ENCODE results near the gene CEP128.

DNA sequence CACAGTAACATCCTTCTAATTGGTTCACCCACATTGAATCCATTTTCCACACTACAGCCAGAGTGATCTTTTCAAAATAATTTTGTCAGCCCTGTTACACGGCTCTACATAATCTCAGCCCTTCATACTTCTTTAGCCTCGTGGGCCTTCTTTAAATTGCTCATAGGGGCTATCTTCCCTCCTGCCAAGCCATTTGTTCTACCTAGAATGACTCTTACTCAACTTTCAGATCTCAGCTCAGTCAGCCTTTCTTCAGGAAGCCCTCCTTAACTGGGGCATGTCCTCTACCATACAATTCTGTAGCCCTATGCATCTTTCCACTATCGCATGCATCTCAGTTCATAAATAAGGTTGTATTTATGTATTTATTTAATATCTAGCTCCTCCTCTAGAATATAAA is 39.7 kb downstream of the CEP128 start:
- TF ChIP-seq YY1 (IDR thresholded peaks at IDR 0.05; ENCODE audit: insufficient read depth, insufficient read length) (no peak), SUZ12 (IDR thresholded peaks at IDR 0.05; ENCODE audit: extremely low read depth, insufficient read depth, insufficient read length) (no peak)
